ENCODE data around the gene SFXN3. TPM values are rescaled to one million over a fixed set of nuclear protein-coding genes. Genes with fewer than 3 reads are reported as not detected.

Gene SFXN3
- total and polyA plus RNA-seq, 5 donors from 2014 or later = 17.7 to 70.4 (median 20.4) TPM

- Mint-ChIP-seq H3K36me3 (no peaks in the 10 kb centered on the region), H3K4me3 (no peak overlapping the region), H3K27me3 (peaks cover 35% of the 10 kb centered on the region), H3K9me3 (peaks cover 0 to 1% (median 0%) of the 10 kb centered on the region in 7 donors), H3K4me1 (peaks cover 4 to 20% (median 12%) of the 10 kb centered on the region in 4 donors), H3K27ac (peak overlapping the region in 2 of 3 donors; percentile 32 to 77)
- ATAC-seq (ENCODE audit: low read depth in 2 of 2) (peak in 1 of 2 donors; percentile 55), DNase-seq (peak; percentile 61 to 72 (median 62))
- Histone ChIP-seq H3K27ac (ENCODE audit: insufficient read depth, low read length, poor library complexity, severe bottlenecking) (no peak overlapping the region), H3K27me3 (ENCODE audit: control insufficient read depth, insufficient read depth, low read length) (peaks cover 13% of the 10 kb centered on the region), H3K9me3 (ENCODE audit: control insufficient read depth in 2 of 2, low read length in 2 of 2) (no peaks in the 10 kb centered on the region), H3K4me1 (ENCODE audit: control insufficient read depth, insufficient read depth, low read length, poor library complexity, severe bottlenecking) (peaks cover 9% of the 10 kb centered on the region), H3K36me3 (ENCODE audit: control insufficient read depth, insufficient read depth, low read length) (no peaks in the 10 kb centered on the region), H3K4me3 (ENCODE audit: low read depth, low read length) (no peak overlapping the region)
Observed at GRCh38 chr10:101014230-101014884, 16.7 kb upstream of the SFXN3 start.

DNA sequence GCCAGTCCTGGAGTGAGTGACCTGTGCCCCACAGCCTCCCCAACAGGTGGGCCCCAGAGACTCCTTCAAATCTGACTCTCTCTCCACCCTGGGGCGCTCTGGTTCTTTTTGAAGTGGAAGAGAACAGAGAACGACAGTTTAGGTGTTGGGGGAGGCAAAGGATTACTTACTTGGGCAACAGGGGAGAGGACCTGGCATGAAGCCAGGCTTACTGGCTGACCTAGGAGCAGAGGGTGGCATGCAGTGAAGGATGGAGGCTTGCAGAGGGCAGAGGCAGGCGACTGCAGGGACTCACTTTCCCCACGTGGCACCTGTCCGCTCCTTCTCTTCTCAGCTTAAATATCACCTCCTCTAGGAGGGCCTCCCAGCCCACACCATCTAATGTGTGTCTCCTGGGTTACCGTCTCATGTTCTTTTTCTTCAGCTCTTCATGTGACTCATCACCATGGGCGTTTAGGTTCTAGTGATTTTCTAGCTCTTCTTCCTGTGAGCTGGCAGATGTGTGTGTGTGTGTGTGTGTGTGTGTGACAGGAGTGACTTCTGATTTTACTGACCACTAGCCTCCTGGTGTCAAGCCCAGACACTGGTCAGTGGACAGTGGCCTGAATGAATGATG, 16.0 kb upstream of the SFXN3 start:
- Histone ChIP-seq H3K36me3 (ENCODE audit: control insufficient read depth, insufficient read depth, low read length) (no peaks in the 10 kb centered on the region), H3K27ac (ENCODE audit: insufficient read depth, low read length, poor library complexity, severe bottlenecking) (no peak overlapping the region), H3K4me3 (ENCODE audit: low read depth, low read length) (no peak overlapping the region), H3K9me3 (ENCODE audit: control insufficient read depth in 2 of 2, low read length in 2 of 2) (no peaks in the 10 kb centered on the region), H3K27me3 (ENCODE audit: control insufficient read depth, insufficient read depth, low read length) (peaks cover 13% of the 10 kb centered on the region), H3K4me1 (ENCODE audit: control insufficient read depth, insufficient read depth, low read length, poor library complexity, severe bottlenecking) (peaks cover 9% of the 10 kb centered on the region)
- ATAC-seq (ENCODE audit: low read depth in 2 of 2) = no peak
- Mint-ChIP-seq H3K27me3 (peaks cover 39% of the 10 kb centered on the region), H3K4me3 (no peak overlapping the region), H3K36me3 (no peaks in the 10 kb centered on the region), H3K27ac (no peak overlapping the region), H3K9me3 (peaks cover 0 to 1% (median 0%) of the 10 kb centered on the region in 7 donors), H3K4me1 (peaks cover 4 to 22% (median 12%) of the 10 kb centered on the region in 4 donors)
- DNase-seq = no peak

DNA sequence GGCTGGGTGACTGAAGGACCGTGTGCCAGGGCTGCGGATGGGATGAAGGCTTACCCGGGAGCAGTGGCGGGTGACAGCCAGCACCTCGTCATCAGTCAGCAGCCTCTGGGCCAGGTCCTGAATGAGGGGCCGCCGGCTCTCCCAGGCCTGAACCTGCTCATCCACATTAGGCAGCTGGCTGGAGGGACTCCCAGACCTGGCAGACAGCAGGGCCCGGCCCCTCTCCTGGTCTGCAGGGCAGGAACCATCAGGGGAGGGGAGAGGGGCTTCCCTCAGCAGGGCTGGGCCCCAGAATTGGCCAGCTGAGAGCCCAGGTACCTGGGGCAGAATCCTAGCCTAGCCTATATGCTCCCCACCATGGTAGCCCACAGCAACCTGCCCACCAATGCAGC, 15.5 kb upstream of the SFXN3 start:
- Mint-ChIP-seq H3K27me3 (peaks cover 39% of the 10 kb centered on the region), H3K4me3 (no peak overlapping the region), H3K27ac (no peak overlapping the region), H3K36me3 (no peaks in the 10 kb centered on the region), H3K4me1 (peaks cover 4 to 22% (median 12%) of the 10 kb centered on the region in 4 donors), H3K9me3 (peaks cover 0 to 1% (median 0%) of the 10 kb centered on the region in 7 donors)
- H3K4me1 ChIP-seq (ENCODE audit: control insufficient read depth, insufficient read depth, low read length, poor library complexity, severe bottlenecking) = peaks cover 9% of the 10 kb centered on the region
- no peaks in the 10 kb centered on the region for H3K36me3 ChIP-seq (ENCODE audit: control insufficient read depth, insufficient read depth, low read length)
- no peak overlapping the region for H3K27ac ChIP-seq (ENCODE audit: insufficient read depth, low read length, poor library complexity, severe bottlenecking)
- no peak overlapping the region for H3K4me3 ChIP-seq (ENCODE audit: low read depth, low read length)
- no peak for DNase-seq
- no peak for ATAC-seq (ENCODE audit: low read depth in 2 of 2)
- peaks cover 13% of the 10 kb centered on the region for H3K27me3 ChIP-seq (ENCODE audit: control insufficient read depth, insufficient read depth, low read length)
- H3K9me3 ChIP-seq (ENCODE audit: control insufficient read depth in 2 of 2, low read length in 2 of 2) = no peaks in the 10 kb centered on the region

- Mint-ChIP-seq H3K27me3 (peaks cover 43% of the 10 kb centered on the region), H3K4me1 (peaks cover 4 to 22% (median 12%) of the 10 kb centered on the region in 4 donors), H3K9me3 (peaks cover 0 to 1% (median 0%) of the 10 kb centered on the region in 7 donors), H3K4me3 (no peak overlapping the region), H3K36me3 (no peaks in the 10 kb centered on the region), H3K27ac (no peak overlapping the region)
- peaks cover 13% of the 10 kb centered on the region for H3K27me3 ChIP-seq (ENCODE audit: control insufficient read depth, insufficient read depth, low read length)
- H3K4me3 ChIP-seq (ENCODE audit: low read depth, low read length) = no peak overlapping the region
- H3K36me3 ChIP-seq (ENCODE audit: control insufficient read depth, insufficient read depth, low read length) = no peaks in the 10 kb centered on the region
- DNase-seq (no peak), ATAC-seq (ENCODE audit: low read depth in 2 of 2) (no peak)
- no peaks in the 10 kb centered on the region for H3K9me3 ChIP-seq (ENCODE audit: control insufficient read depth in 2 of 2, low read length in 2 of 2)
- H3K27ac ChIP-seq (ENCODE audit: insufficient read depth, low read length, poor library complexity, severe bottlenecking) = no peak overlapping the region
- H3K4me1 ChIP-seq (ENCODE audit: control insufficient read depth, insufficient read depth, low read length, poor library complexity, severe bottlenecking) = peaks cover 9% of the 10 kb centered on the region
Observed at GRCh38 chr10:101016814-101017213, 14.2 kb upstream of the SFXN3 start.

- Mint-ChIP-seq H3K4me3 (no peak overlapping the region), H3K27ac (no peak overlapping the region), H3K27me3 (peaks cover 44% of the 10 kb centered on the region), H3K9me3 (peaks cover 0 to 1% (median 0%) of the 10 kb centered on the region in 7 donors), H3K36me3 (no peaks in the 10 kb centered on the region), H3K4me1 (peaks cover under 1 to 14% (median 6%) of the 10 kb centered on the region in 4 donors)
- ATAC-seq (ENCODE audit: low read depth in 2 of 2) (no peak), DNase-seq (no peak)
- Histone ChIP-seq H3K36me3 (ENCODE audit: control insufficient read depth, insufficient read depth, low read length) (no peaks in the 10 kb centered on the region), H3K9me3 (ENCODE audit: control insufficient read depth in 2 of 2, low read length in 2 of 2) (no peaks in the 10 kb centered on the region), H3K4me1 (ENCODE audit: control insufficient read depth, insufficient read depth, low read length, poor library complexity, severe bottlenecking) (peaks cover 3% of the 10 kb centered on the region), H3K27ac (ENCODE audit: insufficient read depth, low read length, poor library complexity, severe bottlenecking) (no peak overlapping the region), H3K4me3 (ENCODE audit: low read depth, low read length) (no peak overlapping the region), H3K27me3 (ENCODE audit: control insufficient read depth, insufficient read depth, low read length) (peaks cover 13% of the 10 kb centered on the region)
Observed at GRCh38 chr10:101018118-101018599, 12.9 kb upstream of the SFXN3 start.

GRCh38 chr10:101018600-101019439, 12.2 kb upstream of the SFXN3 start:
- H3K27ac Mint-ChIP-seq = no peak overlapping the region
- no peaks in the 10 kb centered on the region for H3K36me3 Mint-ChIP-seq
- Histone ChIP-seq H3K27me3 (ENCODE audit: control insufficient read depth, insufficient read depth, low read length) (peaks cover 13% of the 10 kb centered on the region), H3K9me3 (ENCODE audit: control insufficient read depth in 2 of 2, low read length in 2 of 2) (no peaks in the 10 kb centered on the region), H3K36me3 (ENCODE audit: control insufficient read depth, insufficient read depth, low read length) (no peaks in the 10 kb centered on the region), H3K27ac (ENCODE audit: insufficient read depth, low read length, poor library complexity, severe bottlenecking) (no peak overlapping the region), H3K4me3 (ENCODE audit: low read depth, low read length) (no peak overlapping the region), H3K4me1 (ENCODE audit: control insufficient read depth, insufficient read depth, low read length, poor library complexity, severe bottlenecking) (no peaks in the 10 kb centered on the region)
- ATAC-seq (ENCODE audit: low read depth in 2 of 2) = peak; percentile 71 to 74
- peaks cover 0 to 10% (median 3%) of the 10 kb centered on the region in 4 donors for H3K4me1 Mint-ChIP-seq
- peak; percentile 47 to 70 (median 56) for DNase-seq
- peaks cover 0 to 1% (median 0%) of the 10 kb centered on the region in 7 donors for H3K9me3 Mint-ChIP-seq
- peaks cover 42% of the 10 kb centered on the region for H3K27me3 Mint-ChIP-seq
- peak overlapping the region in 1 of 4 donors; percentile 44 for H3K4me3 Mint-ChIP-seq

- Mint-ChIP-seq H3K27me3 (peaks cover 42% of the 10 kb centered on the region), H3K36me3 (no peaks in the 10 kb centered on the region), H3K27ac (no peak overlapping the region), H3K4me3 (peak overlapping the region in 1 of 4 donors; percentile 44), H3K9me3 (peaks cover 0 to 1% (median 0%) of the 10 kb centered on the region in 7 donors), H3K4me1 (peaks cover 0 to 7% (median under 1%) of the 10 kb centered on the region in 4 donors)
- Histone ChIP-seq H3K9me3 (ENCODE audit: control insufficient read depth in 2 of 2, low read length in 2 of 2) (no peaks in the 10 kb centered on the region), H3K4me3 (ENCODE audit: low read depth, low read length) (no peak overlapping the region), H3K36me3 (ENCODE audit: control insufficient read depth, insufficient read depth, low read length) (no peaks in the 10 kb centered on the region), H3K27ac (ENCODE audit: insufficient read depth, low read length, poor library complexity, severe bottlenecking) (no peak overlapping the region), H3K4me1 (ENCODE audit: control insufficient read depth, insufficient read depth, low read length, poor library complexity, severe bottlenecking) (no peaks in the 10 kb centered on the region), H3K27me3 (ENCODE audit: control insufficient read depth, insufficient read depth, low read length) (peaks cover 13% of the 10 kb centered on the region)
- DNase-seq (no peak), ATAC-seq (ENCODE audit: low read depth in 2 of 2) (no peak)
Observed at GRCh38 chr10:101019440-101019703, 11.7 kb upstream of the SFXN3 start.

Data from CD4-positive, CD25-positive, alpha-beta regulatory T cell (primary cell).